Measurements from ENCODE around the gene REC8.

DNA sequence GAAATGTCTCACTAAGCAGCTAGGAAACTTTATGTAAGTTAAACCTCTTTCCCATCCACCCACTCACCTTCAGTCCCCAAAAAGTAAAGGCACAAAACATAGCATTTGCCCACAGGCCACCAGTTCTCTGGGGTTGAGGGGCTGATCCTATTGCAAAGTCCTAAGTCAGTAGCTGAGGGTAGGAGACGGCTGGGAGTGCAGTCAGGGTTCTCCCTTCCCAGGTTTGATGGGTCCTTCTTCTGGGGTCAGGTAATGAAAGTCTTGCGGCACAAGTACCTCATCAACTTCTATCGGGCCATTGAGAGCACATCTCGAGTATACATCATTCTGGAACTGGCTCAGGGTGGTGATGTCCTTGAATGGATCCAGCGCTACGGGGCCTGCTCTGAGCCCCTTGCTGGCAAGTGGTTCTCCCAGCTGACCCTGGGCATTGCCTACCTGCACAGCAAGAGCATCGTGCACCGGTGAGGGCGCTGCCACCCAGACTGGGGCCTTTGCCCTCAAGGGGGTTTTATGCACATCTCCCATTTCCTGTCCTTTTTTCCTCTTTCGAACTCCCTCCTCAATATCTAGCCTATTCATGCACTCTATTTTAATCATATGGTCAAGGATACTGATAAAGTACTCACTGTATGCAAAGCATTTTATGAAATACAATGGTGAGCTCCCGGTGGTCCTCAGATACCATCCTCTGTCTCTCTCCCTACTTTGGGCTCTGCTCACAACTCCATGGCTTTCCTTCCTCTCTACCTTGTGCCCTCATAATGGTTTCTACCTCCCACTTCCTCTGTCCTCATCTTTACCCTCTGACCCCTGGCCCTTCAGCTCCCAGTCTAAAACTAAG, 34.6 kb downstream of the REC8 start:
- TF ChIP-seq MYC (IDR thresholded peaks at IDR 0.05; ENCODE audit: low read depth, low read length): no peak
- no peak for TF ChIP-seq POLR2A (IDR thresholded peaks at IDR 0.05; ENCODE audit: extremely low read depth, insufficient read length)
- TF ChIP-seq, protein P1, sequence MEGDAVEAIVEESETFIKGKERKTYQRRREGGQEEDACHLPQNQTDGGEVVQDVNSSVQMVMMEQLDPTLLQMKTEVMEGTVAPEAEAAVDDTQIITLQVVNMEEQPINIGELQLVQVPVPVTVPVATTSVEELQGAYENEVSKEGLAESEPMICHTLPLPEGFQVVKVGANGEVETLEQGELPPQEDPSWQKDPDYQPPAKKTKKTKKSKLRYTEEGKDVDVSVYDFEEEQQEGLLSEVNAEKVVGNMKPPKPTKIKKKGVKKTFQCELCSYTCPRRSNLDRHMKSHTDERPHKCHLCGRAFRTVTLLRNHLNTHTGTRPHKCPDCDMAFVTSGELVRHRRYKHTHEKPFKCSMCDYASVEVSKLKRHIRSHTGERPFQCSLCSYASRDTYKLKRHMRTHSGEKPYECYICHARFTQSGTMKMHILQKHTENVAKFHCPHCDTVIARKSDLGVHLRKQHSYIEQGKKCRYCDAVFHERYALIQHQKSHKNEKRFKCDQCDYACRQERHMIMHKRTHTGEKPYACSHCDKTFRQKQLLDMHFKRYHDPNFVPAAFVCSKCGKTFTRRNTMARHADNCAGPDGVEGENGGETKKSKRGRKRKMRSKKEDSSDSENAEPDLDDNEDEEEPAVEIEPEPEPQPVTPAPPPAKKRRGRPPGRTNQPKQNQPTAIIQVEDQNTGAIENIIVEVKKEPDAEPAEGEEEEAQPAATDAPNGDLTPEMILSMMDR (IDR thresholded peaks at IDR 0.05; ENCODE audit: low read depth, low read length): no peak
